HFFc6 (cell line): ENCODE measurements around the gene SPATA32. TPM values are rescaled to one million over a fixed set of nuclear protein-coding genes. Genes with fewer than 3 reads are reported as not detected.

ENCODE experiments used
- DNase-seq: peaks from one replicate; pipeline ENCODE4 v3.0.0-alpha.2; 2018
- H3K27ac Mint-ChIP-seq: 2 replicates; pipeline ENCODE4 v1.8.0; 2020; ENCODE audit warnings: mild to moderate bottlenecking, mixed read lengths
- H3K27me3 Mint-ChIP-seq: 2 replicates; pipeline ENCODE4 v1.8.0; 2021; ENCODE audit warnings: mild to moderate bottlenecking, moderate library complexity, mixed read lengths; ENCODE audit not compliant: insufficient read depth
- H3K36me3 Mint-ChIP-seq: 2 replicates; pipeline ENCODE4 v1.8.0; 2021; ENCODE audit warnings: low read depth, mixed read lengths
- H3K4me1 Mint-ChIP-seq: 2 replicates; pipeline ENCODE4 v1.8.0; 2020; ENCODE audit warnings: low read depth, mixed read lengths
- H3K4me3 Mint-ChIP-seq: 2 replicates; pipeline ENCODE4 v1.8.0; 2020; ENCODE audit warnings: mild to moderate bottlenecking, moderate library complexity, mixed read lengths
- H3K9me3 Mint-ChIP-seq: 2 replicates; pipeline ENCODE4 v1.8.0; 2020; ENCODE audit warnings: mild to moderate bottlenecking, mixed read lengths
- CTCF ChIP-seq: fragments of 200-600 bp; sonication (generic); IDR thresholded peaks from 2 replicates; pipeline ENCODE4 v1.5.0; 2021; ENCODE audit warnings: antibody characterized with exemption, mild to moderate bottlenecking
- total RNA-seq, 6 experiments: library from RNA; stranded (reverse); fragmentation: NEBNext Ultra II Directional; extraction: Animal tissue kit (Norgen Biotek cat#: 25700); gene quantifications; 2 replicates in 1 of 6; 3 replicates in 5 of 6; pipeline ENCODE4 v1.2.3, GENCODE V29; 2021

Gene SPATA32
- total RNA-seq, 6 experiments from 2014 or later: 0.11 TPM; not detected in 5

- H3K27me3 Mint-ChIP-seq: peaks cover 8% of the 10 kb centered on the region; the same call in 1 of the 2 replicates
- H3K9me3 Mint-ChIP-seq: no peaks in the 10 kb centered on the region
- H3K4me3 Mint-ChIP-seq: no peak overlapping the region
- no peak for TF ChIP-seq CTCF
- no peak overlapping the region for H3K27ac Mint-ChIP-seq
- H3K36me3 Mint-ChIP-seq: no peaks in the 10 kb centered on the region
- peaks cover 42% of the 10 kb centered on the region for H3K4me1 Mint-ChIP-seq
- DNase-seq: no peak
Observed at GRCh38 chr17:45224671-45225050, 37.2 kb downstream of the SPATA32 start.

GRCh38 chr17:45223539-45224528 is 38.1 kb downstream of the SPATA32 start:
- Mint-ChIP-seq H3K4me1 (peaks cover 39% of the 10 kb centered on the region), H3K27ac (no peak overlapping the region), H3K27me3 (peaks cover 9% of the 10 kb centered on the region; the same call in 1 of the 2 replicates), H3K4me3 (no peak overlapping the region), H3K36me3 (no peaks in the 10 kb centered on the region), H3K9me3 (no peaks in the 10 kb centered on the region)
- DNase-seq: no peak
- TF ChIP-seq CTCF: no peak

GRCh38 chr17:45222996-45223538 is 38.8 kb downstream of the SPATA32 start:
- H3K36me3 Mint-ChIP-seq: no peaks in the 10 kb centered on the region

GRCh38 chr17:45222289-45222995 is 39.5 kb downstream of the SPATA32 start:
- Mint-ChIP-seq H3K27me3 (peaks cover 9% of the 10 kb centered on the region; the same call in 1 of the 2 replicates), H3K27ac (no peak overlapping the region), H3K9me3 (no peaks in the 10 kb centered on the region), H3K4me3 (peak overlapping the region; percentile 69), H3K36me3 (no peaks in the 10 kb centered on the region), H3K4me1 (peaks cover 33% of the 10 kb centered on the region)
- DNase-seq: no peak
- TF ChIP-seq CTCF: no peak

More at GRCh38 chr17:45222996-45223538, 38.8 kb downstream of the SPATA32 start:
- DNase-seq: no peak
- peaks cover 9% of the 10 kb centered on the region; the same call in 1 of the 2 replicates for H3K27me3 Mint-ChIP-seq
- H3K27ac Mint-ChIP-seq: no peak overlapping the region
- no peak for TF ChIP-seq CTCF
- peaks cover 34% of the 10 kb centered on the region for H3K4me1 Mint-ChIP-seq
- no peaks in the 10 kb centered on the region for H3K9me3 Mint-ChIP-seq
- H3K4me3 Mint-ChIP-seq: no peak overlapping the region; the same call in 1 of the 2 replicates

GRCh38 chr17:45222014-45222288 is 39.9 kb downstream of the SPATA32 start:
- H3K4me1 Mint-ChIP-seq: peaks cover 28% of the 10 kb centered on the region
- no peak overlapping the region; the same call in 1 of the 2 replicates for H3K4me3 Mint-ChIP-seq
- H3K27me3 Mint-ChIP-seq: peaks cover 9% of the 10 kb centered on the region; the same call in 1 of the 2 replicates
- H3K9me3 Mint-ChIP-seq: no peaks in the 10 kb centered on the region
- DNase-seq: no peak
- TF ChIP-seq CTCF: no peak
- H3K27ac Mint-ChIP-seq: no peak overlapping the region
- H3K36me3 Mint-ChIP-seq: no peaks in the 10 kb centered on the region
